GM15510 (cell line): Measurements from ENCODE around the gene ILK.

ENCODE experiments used
- POLR2A ChIP-seq: IDR thresholded peaks from 3 replicates; pipeline ENCODE4 v1.6.1; 2011; ENCODE audit warnings: borderline replicate concordance; ENCODE audit not compliant: insufficient read length; ENCODE audit errors: extremely low read depth

ILK gene

DNA sequence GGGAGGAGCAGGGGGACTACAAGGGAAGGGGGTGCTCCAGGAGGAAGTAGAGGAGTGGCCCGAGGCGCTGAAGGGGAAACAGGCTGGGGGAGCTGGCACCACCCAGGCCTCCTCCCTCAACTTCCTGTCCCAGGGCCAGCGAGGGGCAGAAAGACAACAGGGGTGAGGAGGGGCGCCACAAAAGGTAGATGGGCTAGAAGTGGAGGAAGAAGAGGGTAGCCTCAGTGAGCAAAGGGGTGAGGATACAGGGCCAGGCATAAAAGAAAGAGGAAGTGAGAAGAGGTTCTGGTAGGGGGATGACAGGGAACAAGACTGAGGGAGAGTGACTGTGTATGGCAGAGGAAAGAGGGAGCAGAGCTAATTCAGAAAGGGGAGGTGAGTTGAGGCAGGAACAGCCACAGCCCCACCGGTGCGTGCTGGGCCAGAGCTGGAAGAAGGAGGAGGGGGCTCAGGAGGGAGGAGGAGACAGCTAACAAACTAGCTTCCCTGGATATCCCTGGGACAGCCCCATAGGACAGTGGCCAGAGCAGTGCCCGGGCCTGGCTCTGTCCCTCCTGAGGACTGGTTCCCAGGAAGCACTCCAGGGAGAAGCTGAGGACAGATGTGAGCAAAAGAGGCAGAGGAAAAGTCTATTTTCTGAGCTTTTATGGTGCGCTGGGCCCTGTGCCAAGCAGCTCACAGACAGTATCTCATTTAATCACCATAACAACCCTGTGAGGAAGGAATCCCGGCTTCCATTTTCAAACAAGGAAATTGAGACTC, 43.5 kb downstream of the ILK start:
- TF ChIP-seq POLR2A = no peak

DNA sequence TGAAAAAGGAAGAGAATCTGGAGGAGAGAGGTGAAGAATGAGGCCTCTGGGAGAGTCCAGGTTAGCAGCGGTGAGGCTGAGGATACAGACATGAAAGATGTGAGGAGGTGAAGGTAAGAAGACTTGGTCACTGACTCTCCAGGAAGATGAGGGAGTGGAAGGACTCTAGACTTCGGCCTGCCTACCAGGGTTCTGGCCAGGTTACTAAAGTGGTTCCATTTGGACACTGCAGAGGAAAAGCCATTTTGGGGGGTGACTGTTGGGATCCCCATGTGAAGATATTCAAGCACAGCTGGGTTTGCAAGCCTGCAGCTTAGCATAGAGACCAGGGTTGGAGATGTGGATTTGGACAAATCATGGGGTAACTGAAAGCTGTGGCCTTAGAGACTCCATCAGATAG, 44.3 kb downstream of the ILK start:
- TF ChIP-seq POLR2A = no peak

DNA sequence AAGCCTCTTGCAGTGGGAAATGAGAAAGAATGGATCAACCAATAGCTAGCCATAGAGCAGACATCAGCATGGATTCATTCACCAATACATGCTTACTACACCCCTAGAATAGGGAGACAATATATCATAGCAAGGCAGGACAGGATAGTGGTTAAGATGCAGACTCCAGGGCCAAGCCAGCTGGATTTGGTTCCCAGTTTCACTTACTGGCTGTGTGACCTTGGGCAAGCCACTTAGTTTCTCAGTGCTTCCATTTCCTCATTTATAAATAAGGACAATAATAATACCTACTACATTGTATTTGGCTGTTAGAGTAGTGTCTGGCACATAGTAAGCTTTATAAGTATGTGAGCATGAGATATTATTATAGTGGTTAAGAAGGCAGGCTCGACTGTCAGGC, 44.9 kb downstream of the ILK start:
- TF ChIP-seq POLR2A = no peak

DNA sequence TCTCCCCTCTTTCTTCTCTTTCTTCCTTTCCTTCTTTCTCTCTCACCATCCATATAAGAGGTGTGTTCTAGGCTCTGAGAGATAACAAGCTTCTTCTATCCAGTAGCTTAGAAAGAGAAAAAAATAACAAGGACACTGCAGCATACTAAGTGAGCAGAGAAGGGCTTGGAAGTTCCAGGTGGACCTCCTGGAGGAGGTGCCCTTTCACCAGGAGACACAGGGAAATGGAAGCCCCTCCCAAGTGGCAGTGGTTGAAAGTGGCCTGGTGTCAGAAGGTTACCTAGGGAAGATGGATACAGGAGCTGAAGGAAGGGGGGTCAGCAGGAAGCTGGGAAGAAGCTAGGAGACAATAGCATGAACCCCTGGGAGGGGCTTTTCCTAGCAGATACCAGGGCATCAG, 46.5 kb downstream of the ILK start:
- no peak for TF ChIP-seq POLR2A

DNA sequence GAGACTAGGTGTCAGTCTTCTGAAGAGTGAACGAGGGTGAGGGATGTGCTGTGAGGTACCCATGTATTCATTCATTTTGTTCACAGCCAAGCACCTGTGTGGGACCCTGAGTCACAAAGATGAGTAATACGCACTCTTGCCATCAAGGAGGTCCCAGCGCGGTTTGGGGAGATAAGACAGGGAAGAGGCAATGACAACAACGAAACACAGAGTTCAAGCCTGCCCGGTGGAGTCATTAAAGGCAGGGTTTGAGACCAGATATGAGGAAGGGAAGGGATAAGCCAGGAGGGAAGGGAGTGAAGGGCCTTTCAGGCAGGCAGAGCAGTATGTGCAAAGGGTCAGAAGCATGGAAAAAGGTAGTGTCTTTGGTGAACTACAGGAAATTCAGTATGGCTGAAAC, 47.4 kb downstream of the ILK start:
- no peak for TF ChIP-seq POLR2A

DNA sequence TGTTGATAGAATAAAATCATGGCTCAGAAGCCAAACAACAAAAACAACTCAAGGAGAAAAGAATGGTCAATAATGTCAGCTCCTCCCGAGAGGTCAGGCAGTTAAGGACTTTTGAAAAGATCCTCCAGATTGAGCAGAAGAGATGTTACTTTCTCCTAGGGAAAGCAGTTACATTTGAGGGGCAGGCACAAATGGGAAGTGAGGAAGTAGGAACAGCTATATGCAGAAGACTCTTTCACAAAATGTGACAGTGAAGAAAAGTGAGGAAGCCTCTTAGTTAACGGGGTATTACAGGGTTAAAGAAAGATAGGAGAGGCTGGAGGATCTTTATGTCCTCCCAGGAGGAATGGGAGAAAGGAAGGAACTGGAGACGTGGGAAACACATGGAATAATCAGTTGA, 48.6 kb downstream of the ILK start:
- TF ChIP-seq POLR2A = no peak

DNA sequence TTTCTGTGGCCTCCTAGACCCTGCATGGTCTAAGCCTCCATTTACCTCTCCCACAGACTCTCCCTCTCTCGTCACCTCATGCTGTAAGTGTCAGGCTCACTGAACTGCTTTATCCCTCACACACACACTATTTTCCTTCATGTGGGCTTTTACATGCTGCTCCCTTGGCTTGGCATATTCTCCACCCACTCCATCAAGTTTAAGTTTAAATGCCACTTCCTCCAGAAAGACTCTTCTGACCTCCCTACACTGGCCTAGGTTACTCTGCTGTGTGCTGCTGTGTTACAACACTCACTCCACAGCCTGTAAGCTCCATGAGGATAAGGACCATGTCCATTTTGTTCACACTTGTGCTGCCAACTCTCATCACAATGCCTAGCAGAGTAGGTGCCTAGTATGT, 49.5 kb downstream of the ILK start:
- no peak for TF ChIP-seq POLR2A

DNA sequence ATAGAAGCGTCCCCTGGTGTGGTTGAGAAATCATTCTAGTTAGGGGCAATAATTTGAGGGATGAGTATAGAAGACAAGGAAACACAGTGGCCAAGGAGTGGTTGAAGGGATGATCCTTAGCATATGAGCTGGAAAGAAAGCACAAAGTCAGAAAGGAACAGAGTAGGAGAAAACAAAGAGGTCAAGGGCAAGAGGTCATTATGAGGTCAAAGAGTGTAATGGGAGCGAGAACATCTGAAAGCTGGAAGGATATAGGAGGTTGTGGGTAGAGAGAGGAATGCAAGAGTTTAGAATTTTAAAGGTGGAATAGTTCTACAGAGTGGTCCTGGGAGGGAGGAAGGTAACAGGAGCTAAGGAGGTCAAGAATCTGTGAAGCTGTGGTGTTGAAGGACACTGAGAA, 50.1 kb downstream of the ILK start:
- no peak for TF ChIP-seq POLR2A

DNA sequence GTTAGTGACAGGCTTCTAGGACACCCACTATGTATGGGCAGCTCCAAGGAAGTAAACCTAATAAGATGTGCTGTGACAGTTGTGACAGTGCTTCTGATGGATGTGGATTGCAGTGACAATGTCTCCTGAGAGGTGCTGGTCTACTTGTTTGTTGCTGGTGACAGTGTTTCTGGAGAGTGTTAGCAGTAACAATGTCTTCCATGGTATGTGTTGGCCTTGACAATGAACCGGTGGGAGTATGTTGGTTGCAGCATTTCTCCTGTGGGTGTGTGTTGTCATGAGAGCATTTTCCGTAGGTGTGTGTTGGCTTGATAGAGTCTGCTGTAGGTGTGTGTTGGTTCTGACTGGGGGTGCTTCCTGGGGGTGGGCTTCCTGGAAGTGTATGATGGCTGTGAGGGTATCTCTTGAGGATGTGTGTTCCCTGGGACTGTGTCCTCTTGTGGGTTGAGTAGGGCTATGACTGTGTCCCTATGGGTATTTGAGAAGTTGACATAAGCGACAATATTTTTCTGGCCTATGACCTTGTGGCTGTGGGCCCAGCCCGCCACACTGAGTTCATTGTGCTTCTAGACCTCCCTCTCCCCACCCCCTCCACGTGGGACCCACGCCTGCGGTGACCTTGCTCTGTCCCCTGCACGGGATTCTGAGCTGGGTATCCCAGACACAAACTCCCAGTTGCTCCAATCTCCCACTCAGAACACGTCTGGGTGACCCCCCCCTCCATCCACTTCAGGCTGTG, 50.9 kb downstream of the ILK start:
- TF ChIP-seq POLR2A = no peak

DNA sequence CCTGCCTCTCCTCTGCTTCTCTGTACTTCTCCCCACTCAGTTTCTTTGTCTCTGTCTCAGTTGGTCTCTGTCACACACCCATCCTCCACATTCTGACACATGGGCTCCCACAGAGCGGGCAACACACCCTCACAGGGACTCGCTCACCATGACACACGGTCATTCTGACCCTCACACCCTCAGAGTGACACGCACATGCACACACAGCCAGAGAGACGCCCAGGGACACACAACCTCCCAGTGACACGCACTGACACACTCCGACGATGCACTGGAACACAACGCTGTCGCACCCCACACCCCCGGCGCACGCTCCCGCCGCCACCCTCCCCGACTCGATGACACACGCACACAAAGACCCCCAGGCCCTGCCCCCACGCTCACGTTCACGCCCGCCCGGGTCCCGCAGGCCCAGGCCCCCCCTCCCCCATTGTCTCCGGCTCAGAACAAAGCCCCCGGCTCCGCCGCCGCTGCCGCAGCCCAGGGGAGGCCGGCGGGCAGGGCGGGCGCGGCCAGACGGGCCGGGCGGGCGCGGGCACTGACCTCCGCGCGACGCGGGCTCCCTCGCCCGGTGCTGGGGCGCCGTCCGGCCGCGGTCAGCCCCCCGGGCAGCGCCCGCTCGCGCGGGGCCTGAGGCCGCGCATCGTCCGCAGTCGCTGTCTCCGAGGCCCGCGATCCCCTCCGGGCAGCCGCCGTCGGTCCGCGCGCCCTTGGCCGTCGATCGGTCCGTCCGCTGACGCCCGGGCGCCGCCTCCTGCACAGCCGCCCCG, 51.6 kb downstream of the ILK start:
- TF ChIP-seq POLR2A = no peak

DNA sequence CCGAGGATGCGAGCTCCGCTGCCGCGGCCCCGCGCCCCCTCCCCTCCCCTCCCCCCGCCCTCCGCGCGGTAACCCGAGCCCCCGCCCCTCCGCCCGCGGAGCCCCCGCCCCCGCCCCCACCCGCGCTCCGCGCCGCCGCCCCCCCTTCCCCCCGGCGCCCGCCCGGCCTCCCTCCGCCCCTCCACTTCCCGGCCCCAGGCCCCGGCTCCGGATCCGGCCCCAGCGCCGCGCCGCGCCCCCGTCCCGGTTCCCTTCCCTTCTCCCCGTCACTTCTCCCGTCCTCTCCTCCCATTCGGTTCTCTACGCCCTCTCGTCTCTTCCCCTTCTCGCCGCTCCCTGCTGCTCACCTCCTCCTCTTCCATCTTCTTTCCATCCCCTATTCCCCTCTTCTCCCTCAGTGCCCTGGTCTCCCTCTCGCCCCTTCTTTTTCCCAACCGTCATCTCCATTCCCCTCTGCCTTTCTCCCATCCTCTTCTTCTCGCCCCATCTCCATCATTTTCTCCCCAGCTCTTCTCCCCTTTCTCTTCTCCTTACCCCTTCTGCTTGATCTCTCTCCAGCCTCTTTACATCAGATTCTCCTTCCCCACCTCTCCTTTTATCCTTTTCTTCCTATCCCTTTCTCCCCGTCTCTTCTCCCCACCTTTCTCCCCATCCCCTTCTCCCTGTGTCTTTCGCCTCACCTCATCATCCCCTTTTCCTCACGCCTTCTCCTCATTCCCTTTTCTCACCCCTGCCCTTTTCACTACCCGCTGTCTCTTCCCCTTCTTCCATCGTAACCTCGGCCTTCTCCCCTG, 52.4 kb downstream of the ILK start, which contains the start of gene DCHS1:
Gene DCHS1, minus strand, starts transcription at position 20 of the 794 bp plus-strand sequence. CDS start 14,196 bp downstream, outside the sequence.
- TF ChIP-seq POLR2A = no peak

DNA sequence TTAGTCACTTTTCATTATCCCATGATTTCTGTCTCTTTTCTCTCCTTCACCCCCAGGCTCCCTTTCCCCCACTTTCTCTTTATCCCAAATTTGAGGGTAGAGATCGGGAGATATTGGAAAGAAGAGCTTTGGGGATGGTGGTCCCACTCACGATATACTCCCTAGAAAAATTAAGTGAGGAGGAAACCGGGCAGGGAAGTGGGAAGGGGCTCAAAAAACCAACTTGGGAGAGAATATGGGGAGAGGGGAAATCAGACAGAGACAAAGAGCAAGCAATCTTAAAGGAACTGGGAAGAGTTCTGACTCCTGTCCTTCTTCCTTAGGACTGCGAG, 53.0 kb downstream of the ILK start:
- TF ChIP-seq POLR2A = no peak

DNA sequence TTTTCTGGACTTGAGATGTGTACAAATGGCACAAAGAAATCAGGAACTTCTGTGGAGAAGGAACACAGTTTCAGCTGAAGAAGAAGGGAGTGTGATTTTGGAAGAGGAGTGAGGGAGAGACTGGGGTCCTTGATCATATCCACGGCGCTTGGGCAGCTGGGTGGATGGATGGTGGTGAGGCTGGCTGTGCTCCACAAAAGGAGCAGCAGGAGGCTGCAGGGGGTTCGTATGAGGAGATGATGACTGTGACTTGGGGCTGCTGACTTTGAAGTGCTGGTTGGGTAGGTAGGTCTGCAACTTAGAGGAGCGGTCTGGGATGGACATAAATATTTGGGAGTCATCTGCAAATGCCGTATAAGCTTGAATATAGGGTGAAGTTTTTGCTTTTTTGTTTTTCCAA, 53.4 kb downstream of the ILK start:
- TF ChIP-seq POLR2A = no peak

DNA sequence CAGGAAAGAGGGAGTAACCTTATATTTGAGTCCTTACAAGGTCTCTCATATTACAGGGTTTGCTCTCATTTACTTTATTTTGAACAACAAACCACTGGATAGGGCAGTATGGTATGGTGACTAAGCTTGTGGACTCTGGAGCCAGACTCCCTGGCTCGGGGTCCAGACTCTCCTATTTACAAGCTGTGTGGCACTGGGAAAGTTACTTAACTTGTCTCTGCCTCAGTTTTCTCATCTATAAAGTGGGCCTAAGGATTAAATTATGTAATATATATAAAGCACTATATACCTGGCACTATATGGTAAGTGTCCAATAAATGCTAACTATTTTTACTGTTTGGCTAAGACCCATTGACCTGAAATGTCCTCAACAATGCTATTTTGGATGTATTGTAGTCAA, 53.8 kb downstream of the ILK start:
- TF ChIP-seq POLR2A = no peak

DNA sequence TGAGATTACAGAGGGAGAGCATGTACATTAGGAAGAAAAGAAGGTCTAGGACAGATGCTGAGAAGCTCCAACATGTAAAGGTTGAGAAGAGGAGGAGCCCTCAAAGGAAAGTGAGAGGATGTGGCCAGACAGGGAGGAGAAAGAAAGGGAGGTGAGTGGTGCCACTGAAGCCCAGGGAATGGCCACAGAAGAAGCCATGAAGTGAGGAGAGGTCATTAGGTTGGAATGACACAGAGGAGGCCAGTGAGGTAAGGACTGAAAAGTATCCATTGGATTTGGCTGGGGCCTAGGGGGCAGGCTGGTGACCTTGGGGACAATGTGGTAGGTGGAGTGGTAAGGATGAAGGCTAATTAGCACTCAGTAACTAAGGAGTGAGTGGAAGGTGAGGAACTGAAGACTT, 55.1 kb downstream of the ILK start:
- TF ChIP-seq POLR2A = no peak
